Loucy (cell line): ENCODE data around the gene POFUT1.

Experiments used
- H2AFZ ChIP-seq: fragments of 200-600 bp; sonication (generic); 2 replicates; pipeline ENCODE4 v1.6.0; 2016; ENCODE audit warnings: antibody characterized with exemption, mild to moderate bottlenecking, low read length, moderate library complexity
- H3F3A ChIP-seq: fragments of 200-600 bp; 2 replicates; pipeline ENCODE4 v1.6.0; 2016; ENCODE audit warnings: antibody characterized with exemption, low read depth, mild to moderate bottlenecking
- H3K27me3 ChIP-seq: fragments of 200-600 bp; sonication (generic); 2 replicates; pipeline ENCODE4 v1.6.1; 2014; ENCODE audit warnings: low read length, mild to moderate bottlenecking; ENCODE audit not compliant: insufficient read depth, poor library complexity, severe bottlenecking
- H3K36me3 ChIP-seq: fragments of 200-600 bp; sonication (generic); 2 replicates; pipeline ENCODE4 v1.6.1; 2016; ENCODE audit warnings: low read length; ENCODE audit not compliant: insufficient read depth
- H3K4me1 ChIP-seq: fragments of 200-600 bp; sonication (generic); 2 replicates; pipeline ENCODE4 v1.5.1; 2014; ENCODE audit warnings: low read length, mild to moderate bottlenecking; ENCODE audit not compliant: insufficient read depth, poor library complexity, severe bottlenecking
- H3K4me2 ChIP-seq: fragments of 200-600 bp; sonication (generic); 2 replicates; pipeline ENCODE4 v1.6.0; 2014; ENCODE audit warnings: antibody characterized with exemption, low read length, low read depth, mild to moderate bottlenecking; ENCODE audit not compliant: poor library complexity, severe bottlenecking
- H3K4me3 ChIP-seq: fragments of 200-600 bp; sonication (generic); 2 replicates; pipeline ENCODE4 v1.5.1; 2014; ENCODE audit warnings: low read length, mild to moderate bottlenecking, mixed read lengths; ENCODE audit not compliant: poor library complexity, severe bottlenecking
- H3K79me2 ChIP-seq: fragments of 200-600 bp; sonication (generic); 2 replicates; pipeline ENCODE4 v1.6.1; 2014; ENCODE audit warnings: low read length; ENCODE audit not compliant: insufficient read depth
- H3K9ac ChIP-seq: fragments of 200-600 bp; sonication (generic); 2 replicates; pipeline ENCODE4 v1.6.0; 2014; ENCODE audit warnings: mild to moderate bottlenecking, low read depth, low read length, moderate library complexity; ENCODE audit not compliant: poor library complexity, severe bottlenecking
- H3K9me2 ChIP-seq: fragments of 200-600 bp; sonication (generic); replicated peaks from 2 replicates; pipeline ENCODE4 v1.6.1; 2016; ENCODE audit warnings: low read depth, low read length, mixed read lengths
- H3K9me3 ChIP-seq: fragments of 200-600 bp; sonication (generic); 2 replicates; pipeline ENCODE4 v1.6.1; 2014; ENCODE audit warnings: mild to moderate bottlenecking, antibody characterized with exemption, low read length, low read depth; ENCODE audit not compliant: insufficient read depth
- H4K20me1 ChIP-seq: fragments of 200-600 bp; sonication (generic); 2 replicates; pipeline ENCODE4 v1.6.0; 2014; ENCODE audit warnings: antibody characterized with exemption, low read length, mild to moderate bottlenecking; ENCODE audit not compliant: insufficient read depth, poor library complexity, severe bottlenecking
- EZH2phosphoT487 ChIP-seq: fragments of 200-600 bp; IDR thresholded peaks from 2 replicates; pipeline ENCODE4 v1.6.1; 2018; ENCODE audit warnings: antibody characterized with exemption, mild to moderate bottlenecking, moderate library complexity, borderline replicate concordance
- TF ChIP-seq, protein P1 (sequence below): fragments of 200-600 bp; sonication (generic); conservative IDR thresholded peaks from 2 replicates; pipeline ENCODE4 v1.5.1; 2014; ENCODE audit warnings: mild to moderate bottlenecking, antibody characterized with exemption, low read length

The POFUT1 gene

DNA sequence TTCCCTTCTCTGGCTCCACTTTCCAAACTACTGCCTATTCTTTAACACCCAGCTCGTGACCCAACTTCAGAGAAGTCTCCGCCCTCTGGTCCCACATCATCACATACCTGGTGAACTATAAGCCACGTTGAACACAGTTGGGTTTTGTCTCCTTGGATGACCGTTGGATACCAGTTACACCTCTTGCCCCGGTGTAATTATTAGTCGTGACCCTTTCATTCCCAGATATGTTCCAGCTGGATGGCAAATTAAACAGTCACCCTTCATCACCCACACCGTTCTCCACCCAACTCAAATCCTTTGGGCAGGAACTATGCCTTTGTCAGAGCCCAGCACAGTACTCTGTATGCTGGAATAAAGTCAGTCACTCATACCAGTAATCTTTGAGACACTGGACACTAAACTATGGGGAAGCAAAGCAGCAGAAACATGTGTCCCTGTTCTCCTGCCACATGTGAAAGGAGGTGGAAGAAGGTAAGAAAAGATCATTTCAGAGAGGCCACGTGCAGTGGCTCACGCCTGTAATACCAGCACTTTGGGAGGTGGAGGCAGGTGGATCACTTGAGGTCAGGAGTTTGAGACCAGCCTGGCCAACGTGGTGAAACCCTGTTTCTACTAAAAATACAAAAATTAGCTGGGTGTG lies 22.6 kb upstream of the POFUT1 start:
- Histone ChIP-seq H3K79me2 (peaks cover 18% of the 10 kb centered on the region; the same call in 1 of the 2 replicates), H3K4me1 (peaks cover 9% of the 10 kb centered on the region), H3K36me3 (no peaks in the 10 kb centered on the region), H4K20me1 (no peaks in the 10 kb centered on the region), H3F3A (no peaks in the 10 kb centered on the region), H3K9me3 (no peaks in the 10 kb centered on the region), H3K9me2 (no peaks in the 10 kb centered on the region), H3K4me2 (no peak overlapping the region), H3K4me3 (no peak overlapping the region), H3K9ac (no peak overlapping the region), H3K27me3 (no peaks in the 10 kb centered on the region), H2AFZ (no peak overlapping the region)
- TF ChIP-seq EZH2phosphoT487 = no peak
- TF ChIP-seq, protein P1, sequence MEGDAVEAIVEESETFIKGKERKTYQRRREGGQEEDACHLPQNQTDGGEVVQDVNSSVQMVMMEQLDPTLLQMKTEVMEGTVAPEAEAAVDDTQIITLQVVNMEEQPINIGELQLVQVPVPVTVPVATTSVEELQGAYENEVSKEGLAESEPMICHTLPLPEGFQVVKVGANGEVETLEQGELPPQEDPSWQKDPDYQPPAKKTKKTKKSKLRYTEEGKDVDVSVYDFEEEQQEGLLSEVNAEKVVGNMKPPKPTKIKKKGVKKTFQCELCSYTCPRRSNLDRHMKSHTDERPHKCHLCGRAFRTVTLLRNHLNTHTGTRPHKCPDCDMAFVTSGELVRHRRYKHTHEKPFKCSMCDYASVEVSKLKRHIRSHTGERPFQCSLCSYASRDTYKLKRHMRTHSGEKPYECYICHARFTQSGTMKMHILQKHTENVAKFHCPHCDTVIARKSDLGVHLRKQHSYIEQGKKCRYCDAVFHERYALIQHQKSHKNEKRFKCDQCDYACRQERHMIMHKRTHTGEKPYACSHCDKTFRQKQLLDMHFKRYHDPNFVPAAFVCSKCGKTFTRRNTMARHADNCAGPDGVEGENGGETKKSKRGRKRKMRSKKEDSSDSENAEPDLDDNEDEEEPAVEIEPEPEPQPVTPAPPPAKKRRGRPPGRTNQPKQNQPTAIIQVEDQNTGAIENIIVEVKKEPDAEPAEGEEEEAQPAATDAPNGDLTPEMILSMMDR = no peak

DNA sequence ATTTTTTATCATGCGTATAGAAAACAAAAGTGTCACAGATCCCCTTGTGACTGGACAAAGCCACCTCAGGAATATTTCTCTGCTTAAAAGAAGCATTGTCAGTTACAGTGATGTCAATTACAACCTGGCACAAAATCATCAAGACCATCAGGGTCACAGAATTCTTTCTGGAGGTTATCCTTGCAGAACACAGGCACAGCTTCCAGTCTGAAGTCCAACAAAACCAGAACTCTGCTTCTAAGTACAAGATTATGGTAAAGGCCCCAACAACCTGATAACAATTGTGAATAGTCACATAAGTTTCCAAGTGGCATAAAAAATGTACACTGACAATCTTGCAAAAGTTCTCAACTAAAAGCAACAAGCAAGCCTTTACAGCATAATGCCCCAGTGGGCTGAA lies 21.2 kb upstream of the POFUT1 start:
- Histone ChIP-seq H3K79me2 (peaks cover 18% of the 10 kb centered on the region; the same call in 1 of the 2 replicates), H4K20me1 (no peaks in the 10 kb centered on the region), H3K36me3 (no peaks in the 10 kb centered on the region), H3K4me3 (no peak overlapping the region), H3K27me3 (no peaks in the 10 kb centered on the region), H3K9ac (no peak overlapping the region), H2AFZ (no peak overlapping the region), H3F3A (no peaks in the 10 kb centered on the region), H3K9me3 (no peaks in the 10 kb centered on the region), H3K4me2 (no peak overlapping the region), H3K9me2 (no peaks in the 10 kb centered on the region), H3K4me1 (peaks cover 9% of the 10 kb centered on the region)
- TF ChIP-seq, protein P1 = no peak
- no peak for TF ChIP-seq EZH2phosphoT487

DNA sequence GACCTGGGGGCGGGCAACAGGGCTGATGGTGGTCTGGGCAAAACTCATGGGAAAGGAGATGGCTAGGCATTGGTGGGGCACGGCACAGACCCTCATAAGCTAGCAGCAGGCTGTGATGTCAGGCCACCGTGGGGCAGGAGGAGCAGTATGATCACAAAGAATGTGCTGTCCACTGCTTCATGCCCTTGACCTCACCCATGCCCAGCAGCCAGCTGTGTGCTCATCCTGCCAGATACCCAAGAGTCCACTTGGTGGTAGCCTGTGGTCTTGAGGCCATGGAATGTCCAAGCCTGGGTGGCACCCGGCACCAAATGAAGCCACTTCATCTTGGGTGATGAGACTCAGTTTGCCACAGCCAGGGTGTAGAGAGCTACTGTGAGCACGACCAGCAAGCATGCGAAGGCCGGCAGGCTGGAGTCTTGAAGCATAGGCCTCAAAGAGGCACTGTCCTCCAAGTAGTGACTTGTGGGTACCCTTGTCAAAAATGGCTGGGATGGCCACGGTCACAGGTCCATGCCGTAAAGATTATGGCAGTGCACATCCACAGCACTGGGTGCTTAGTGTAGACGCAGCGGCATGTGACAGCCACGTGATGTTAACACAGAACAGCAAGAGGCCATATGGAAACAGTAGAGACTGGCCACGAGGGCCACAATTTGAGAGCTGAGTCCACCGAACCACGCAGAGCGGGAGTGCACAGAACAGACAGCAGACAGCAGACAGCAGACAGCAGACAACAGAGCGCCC lies 19.1 kb upstream of the POFUT1 start:
- no peak for TF ChIP-seq EZH2phosphoT487
- TF ChIP-seq, protein P1 = no peak
- H3K36me3 ChIP-seq = no peaks in the 10 kb centered on the region
- H3F3A ChIP-seq = no peaks in the 10 kb centered on the region
- H3K9me3 ChIP-seq = no peaks in the 10 kb centered on the region
- peak overlapping the region; percentile 81 for H3K4me3 ChIP-seq
- H4K20me1 ChIP-seq = no peaks in the 10 kb centered on the region
- peak overlapping the region; percentile 73 for H3K9ac ChIP-seq
- H3K4me2 ChIP-seq = peak overlapping the region; percentile 72
- H3K4me1 ChIP-seq = peaks cover 9% of the 10 kb centered on the region
- peaks cover 18% of the 10 kb centered on the region; the same call in 1 of the 2 replicates for H3K79me2 ChIP-seq
- H2AFZ ChIP-seq = no peak overlapping the region
- H3K27me3 ChIP-seq = no peaks in the 10 kb centered on the region
- no peaks in the 10 kb centered on the region for H3K9me2 ChIP-seq
